ENCODE data around the gene KRT222.

The KRT222 gene

DNA sequence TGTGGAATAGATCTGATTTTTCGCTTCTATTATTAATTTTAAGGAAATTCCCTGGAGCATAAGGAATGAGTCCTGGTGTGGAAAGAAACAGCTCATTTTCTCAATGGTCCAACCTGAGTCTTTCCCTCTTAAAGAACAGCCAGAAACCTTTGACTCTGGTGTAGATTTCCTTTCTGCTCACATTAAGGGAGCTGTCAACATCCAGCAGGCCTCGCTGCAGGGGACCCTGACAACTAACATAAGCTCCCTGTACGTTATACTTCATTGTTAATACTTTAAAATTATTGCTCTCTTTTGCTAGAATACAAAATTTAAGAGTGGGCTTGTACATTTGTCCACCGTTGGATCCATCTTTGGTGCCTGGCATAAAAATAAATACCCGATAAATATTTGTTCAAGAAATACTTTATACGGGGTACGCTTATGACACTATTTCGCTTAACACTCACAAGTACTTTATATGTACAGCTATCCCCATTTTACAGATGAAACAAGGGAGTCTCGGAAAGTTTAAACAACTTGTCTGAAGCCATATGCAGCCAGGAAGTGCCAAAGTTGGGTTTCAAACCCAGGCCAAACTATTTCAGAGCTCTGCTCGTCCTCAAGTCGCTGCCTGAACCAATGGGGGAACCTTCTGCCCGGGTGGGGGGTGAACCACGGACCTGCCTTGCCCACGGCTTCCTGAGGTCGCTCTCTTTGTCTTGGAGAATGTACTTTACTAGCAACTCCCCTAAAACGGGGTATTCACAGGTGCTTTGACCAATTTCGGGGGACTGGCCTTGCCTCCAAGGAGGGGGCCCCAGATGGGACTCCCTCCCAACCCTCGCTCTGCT is 18.0 kb downstream of the KRT222 start:
- FAIRE-seq (no peak), DNase-seq (ENCODE audit: insufficient read length, low spot score) (peak; percentile 13)
- TF ChIP-seq, protein P1, sequence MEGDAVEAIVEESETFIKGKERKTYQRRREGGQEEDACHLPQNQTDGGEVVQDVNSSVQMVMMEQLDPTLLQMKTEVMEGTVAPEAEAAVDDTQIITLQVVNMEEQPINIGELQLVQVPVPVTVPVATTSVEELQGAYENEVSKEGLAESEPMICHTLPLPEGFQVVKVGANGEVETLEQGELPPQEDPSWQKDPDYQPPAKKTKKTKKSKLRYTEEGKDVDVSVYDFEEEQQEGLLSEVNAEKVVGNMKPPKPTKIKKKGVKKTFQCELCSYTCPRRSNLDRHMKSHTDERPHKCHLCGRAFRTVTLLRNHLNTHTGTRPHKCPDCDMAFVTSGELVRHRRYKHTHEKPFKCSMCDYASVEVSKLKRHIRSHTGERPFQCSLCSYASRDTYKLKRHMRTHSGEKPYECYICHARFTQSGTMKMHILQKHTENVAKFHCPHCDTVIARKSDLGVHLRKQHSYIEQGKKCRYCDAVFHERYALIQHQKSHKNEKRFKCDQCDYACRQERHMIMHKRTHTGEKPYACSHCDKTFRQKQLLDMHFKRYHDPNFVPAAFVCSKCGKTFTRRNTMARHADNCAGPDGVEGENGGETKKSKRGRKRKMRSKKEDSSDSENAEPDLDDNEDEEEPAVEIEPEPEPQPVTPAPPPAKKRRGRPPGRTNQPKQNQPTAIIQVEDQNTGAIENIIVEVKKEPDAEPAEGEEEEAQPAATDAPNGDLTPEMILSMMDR (IDR thresholded peaks at IDR 0.05; ENCODE audit: insufficient read depth, missing control alignments) = no peak

DNA sequence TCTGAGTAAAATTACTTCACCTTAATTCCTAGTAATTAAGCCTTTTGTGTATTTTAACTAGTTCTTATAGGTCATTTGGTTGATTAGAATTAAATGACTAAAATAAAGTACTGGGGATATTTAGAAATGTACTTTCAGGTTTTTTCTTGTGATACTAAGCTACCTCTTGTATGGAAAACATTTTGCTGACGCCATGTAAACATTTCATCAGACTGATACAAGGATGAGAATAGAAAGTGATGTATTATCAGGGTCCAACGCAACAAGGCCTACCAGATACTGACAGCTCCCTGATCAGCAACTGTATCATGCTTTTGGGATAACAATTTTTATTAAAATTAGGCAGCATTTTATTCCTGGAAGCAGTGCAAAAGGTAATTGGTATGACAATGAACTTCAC is 19.0 kb downstream of the KRT222 start:
- DNase-seq (ENCODE audit: insufficient read length, low spot score) (no peak), FAIRE-seq (no peak)
- TF ChIP-seq, protein P1 (IDR thresholded peaks at IDR 0.05; ENCODE audit: insufficient read depth, missing control alignments) = no peak

DNA sequence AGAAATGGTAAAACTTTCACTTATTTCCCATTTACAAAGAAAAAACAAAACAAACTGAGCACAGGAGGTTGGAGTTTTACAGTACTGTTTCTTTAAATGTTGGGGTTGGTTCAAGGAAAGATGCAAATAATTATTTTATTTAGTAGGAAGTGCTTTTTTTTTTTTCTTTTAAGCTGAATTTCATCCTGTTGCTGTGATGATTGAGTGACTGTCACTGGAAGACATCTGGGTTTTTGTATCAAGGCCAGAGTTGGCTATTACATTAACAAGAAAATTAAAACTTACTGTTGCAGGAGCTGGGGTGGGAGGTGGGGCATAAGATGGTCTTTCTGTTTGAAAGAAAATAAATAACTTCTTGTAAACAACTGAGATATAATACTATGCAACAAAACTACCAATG is 19.7 kb downstream of the KRT222 start:
- TF ChIP-seq, protein P1 (IDR thresholded peaks at IDR 0.05; ENCODE audit: insufficient read depth, missing control alignments) = no peak
- no peak for DNase-seq (ENCODE audit: insufficient read length, low spot score)
- no peak for FAIRE-seq

DNA sequence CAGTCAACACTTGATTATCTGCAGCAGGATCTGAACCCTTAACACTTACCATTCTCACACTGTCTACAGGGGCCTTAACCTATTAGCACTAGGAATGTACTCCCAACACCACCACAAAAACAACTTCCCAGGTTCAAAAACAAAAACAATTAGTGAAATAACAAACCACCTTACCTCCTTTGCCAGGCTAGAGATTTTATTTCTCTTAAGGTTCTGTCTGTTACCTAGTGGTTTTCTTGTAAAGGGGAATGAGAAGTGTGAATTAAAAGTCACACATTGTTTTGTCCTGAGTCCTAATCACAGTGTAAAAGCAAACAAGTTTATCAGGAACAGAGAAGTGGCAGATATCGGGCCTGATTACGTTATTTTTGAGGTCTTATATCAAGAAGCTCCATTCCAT is 27.0 kb downstream of the KRT222 start:
- TF ChIP-seq, protein P1 (IDR thresholded peaks at IDR 0.05; ENCODE audit: insufficient read depth, missing control alignments) = no peak
- no peak for FAIRE-seq
- no peak for DNase-seq (ENCODE audit: insufficient read length, low spot score)

DNA sequence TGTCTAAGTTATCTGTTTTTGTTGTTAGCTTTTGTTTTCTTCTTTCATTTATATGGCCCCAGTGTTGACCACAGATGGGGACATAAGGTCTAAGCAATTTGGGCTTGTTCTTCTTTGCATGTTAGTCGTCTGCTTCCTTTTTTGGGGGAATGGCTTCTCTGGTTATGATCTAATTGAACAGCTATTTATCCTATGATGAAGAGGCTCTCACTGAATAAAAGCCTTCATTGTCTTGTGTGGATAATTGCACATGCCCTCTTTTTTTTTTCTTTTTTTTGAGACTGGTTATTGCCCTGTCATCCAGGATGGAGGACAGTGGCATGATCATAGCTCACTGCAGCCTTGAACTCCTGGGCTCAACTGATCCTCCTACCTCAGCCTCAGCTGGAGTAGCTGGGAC is 31.1 kb downstream of the KRT222 start:
- FAIRE-seq (no peak), DNase-seq (ENCODE audit: insufficient read length, low spot score) (no peak)
- TF ChIP-seq, protein P1 (IDR thresholded peaks at IDR 0.05; ENCODE audit: insufficient read depth, missing control alignments) = no peak

DNA sequence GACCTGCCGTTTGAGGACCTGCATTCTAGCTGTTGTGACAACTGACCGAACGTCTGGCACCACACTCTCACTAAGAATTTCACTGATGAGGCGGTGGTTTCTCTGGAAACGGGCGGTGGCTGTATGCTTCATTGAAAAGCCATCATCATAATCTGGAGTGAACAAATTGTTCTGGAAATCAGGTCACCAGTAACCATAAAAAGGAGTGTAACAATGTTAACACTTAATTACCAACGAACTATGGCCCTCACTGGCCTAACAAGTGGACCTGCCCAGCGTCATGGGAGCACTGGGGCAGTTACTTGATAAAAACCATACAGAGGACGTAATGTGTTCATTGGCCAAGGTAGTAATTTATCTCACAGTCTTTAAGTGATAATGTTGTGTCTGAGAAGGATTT is 32.8 kb downstream of the KRT222 start:
- TF ChIP-seq, protein P1 (IDR thresholded peaks at IDR 0.05; ENCODE audit: insufficient read depth, missing control alignments) = no peak
- DNase-seq (ENCODE audit: insufficient read length, low spot score) (no peak), FAIRE-seq (no peak)

DNA sequence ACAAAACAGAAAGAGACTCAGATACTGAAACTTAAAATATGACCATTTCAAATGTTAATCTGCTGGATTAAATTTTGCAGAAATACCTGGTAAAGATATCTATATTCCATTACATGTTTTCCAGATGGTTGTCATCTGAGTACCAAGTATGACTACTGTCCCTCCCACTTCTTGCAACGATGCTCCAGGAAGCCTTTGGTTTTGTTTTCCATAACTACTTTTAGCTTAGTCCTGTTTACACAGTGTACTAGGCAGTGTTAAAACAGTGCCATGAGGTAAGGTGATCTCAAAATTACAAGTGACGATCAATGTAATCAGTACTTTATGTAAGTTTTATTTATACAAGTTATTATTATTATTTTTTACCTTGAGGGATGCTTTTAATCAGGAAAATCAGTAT is 35.1 kb downstream of the KRT222 start:
- FAIRE-seq = no peak
- TF ChIP-seq, protein P1 (IDR thresholded peaks at IDR 0.05; ENCODE audit: insufficient read depth, missing control alignments) = no peak
- DNase-seq (ENCODE audit: insufficient read length, low spot score) = no peak

All from D721Med (cell line).